GM23338 (cell line): Measurements from ENCODE around the gene KIAA1671. TPM values are rescaled to one million over a fixed set of nuclear protein-coding genes. Genes with fewer than 3 reads are reported as not detected.

Experiments
- ATAC-seq: fragments of 200-7000 bp; cut with Tn5 transposase; 3 replicates; pipeline ENCODE4 v1.9.1; 2020
- DNase-seq: peaks from one replicate; pipeline ENCODE4 v3.0.0-alpha.2; 2015; ENCODE audit warnings: low spot score
- H2AFZ ChIP-seq: fragments of 200-600 bp; sonication (generic); 2 replicates; pipeline ENCODE4 v1.8.0; 2016; ENCODE audit warnings: antibody characterized with exemption, mild to moderate bottlenecking, moderate library complexity
- H3F3A ChIP-seq: fragments of 200-600 bp; sonication (generic); replicated peaks from 2 replicates; pipeline ENCODE4 v1.8.0; 2017; ENCODE audit warnings: antibody characterized with exemption, mixed run types, low read depth
- H3K27ac ChIP-seq: fragments of 200-600 bp; sonication (generic); 2 replicates; pipeline ENCODE4 v1.6.1; 2016; ENCODE audit warnings: low read depth
- H3K27me3 ChIP-seq: fragments of 200-600 bp; sonication (generic); 2 replicates; pipeline ENCODE4 v1.8.0; 2016; ENCODE audit warnings: mild to moderate bottlenecking, mixed run types, moderate library complexity; ENCODE audit not compliant: insufficient read depth
- H3K36me3 ChIP-seq: fragments of 200-600 bp; sonication (generic); 2 replicates; pipeline ENCODE4 v1.8.0; 2016; ENCODE audit warnings: mild to moderate bottlenecking; ENCODE audit not compliant: insufficient read depth
- H3K4me1 ChIP-seq: fragments of 200-600 bp; sonication (generic); 2 replicates; pipeline ENCODE4 v1.8.0; 2016; ENCODE audit warnings: mild to moderate bottlenecking, moderate library complexity; ENCODE audit not compliant: insufficient read depth
- H3K4me2 ChIP-seq: fragments of 200-600 bp; sonication (generic); 2 replicates; pipeline ENCODE4 v1.7.1; 2017; ENCODE audit warnings: mixed run types
- H3K4me3 ChIP-seq: fragments of 200-600 bp; sonication (generic); 2 replicates; pipeline ENCODE4 v1.6.1; 2016; ENCODE audit warnings: mixed run types
- H3K79me2 ChIP-seq: fragments of 200-600 bp; sonication (generic); replicated peaks from 2 replicates; pipeline ENCODE4 v1.8.0; 2017; ENCODE audit warnings: mild to moderate bottlenecking; ENCODE audit not compliant: insufficient read depth
- H3K9me2 ChIP-seq: fragments of 200-600 bp; sonication (generic); 2 replicates; pipeline ENCODE4 v1.8.0; 2017; ENCODE audit not compliant: insufficient read depth
- H4K20me1 ChIP-seq: fragments of 200-600 bp; sonication (generic); replicated peaks from 2 replicates; pipeline ENCODE4 v1.8.0; 2017; ENCODE audit warnings: mild to moderate bottlenecking; ENCODE audit not compliant: insufficient read depth
- H3K27ac Mint-ChIP-seq: 2 replicates; pipeline ENCODE4 v1.8.0; 2020; ENCODE audit warnings: inconsistent platforms, mild to moderate bottlenecking, moderate library complexity, mixed read lengths
- H3K27me3 Mint-ChIP-seq: 3 replicates; pipeline ENCODE4 v1.8.0; 2022; ENCODE audit warnings: low read depth, mild to moderate bottlenecking, moderate library complexity, mixed read lengths, inconsistent platforms; ENCODE audit not compliant: insufficient read depth, poor library complexity
- H3K36me3 Mint-ChIP-seq: 3 replicates; pipeline ENCODE4 v1.8.0; 2021; ENCODE audit warnings: low read depth, mild to moderate bottlenecking, inconsistent platforms, moderate library complexity, mixed read lengths
- H3K4me1 Mint-ChIP-seq: 3 replicates; pipeline ENCODE4 v1.8.0; 2020; ENCODE audit warnings: mild to moderate bottlenecking, inconsistent platforms, mixed read lengths
- H3K4me3 Mint-ChIP-seq: 3 replicates; pipeline ENCODE4 v1.8.0; 2021; ENCODE audit warnings: moderate library complexity, mild to moderate bottlenecking, inconsistent platforms, mixed read lengths
- H3K9me3 Mint-ChIP-seq: 3 replicates; pipeline ENCODE4 v1.8.0; 2020; ENCODE audit warnings: moderate library complexity, mild to moderate bottlenecking, inconsistent platforms, mixed read lengths
- CREB1 ChIP-seq: fragments of 250-450 bp; sonication (Bioruptor Pico); IDR thresholded peaks from 2 replicates; pipeline ENCODE4 v1.5.0; 2020; ENCODE audit warnings: low read depth, mild to moderate bottlenecking, moderate library complexity
- EZH2 ChIP-seq: fragments of 200-600 bp; sonication (generic); IDR thresholded peaks from one replicate; pipeline ENCODE4 v1.8.0; 2017; ENCODE audit warnings: antibody characterized with exemption, mild to moderate bottlenecking, low read depth; ENCODE audit not compliant: unreplicated experiment
- NANOG ChIP-seq: IDR thresholded peaks from 2 replicates; pipeline ENCODE4 v1.6.1; 2016; ENCODE audit warnings: antibody characterized with exemption, borderline replicate concordance
- POLR2AphosphoS5 ChIP-seq: IDR thresholded peaks from 2 replicates; pipeline ENCODE4 v1.6.1; 2016; ENCODE audit warnings: antibody characterized with exemption, low read depth
- ZNF114 ChIP-seq: fragments of 250-450 bp; sonication (Bioruptor Pico); IDR thresholded peaks from 2 replicates; pipeline ENCODE4 v1.5.0; 2020; ENCODE audit warnings: mild to moderate bottlenecking, moderate library complexity
- ZNF331 ChIP-seq: fragments of 250-450 bp; sonication (Bioruptor Pico); IDR thresholded peaks from 2 replicates; pipeline ENCODE4 v1.5.0; 2020; ENCODE audit warnings: low read depth, mild to moderate bottlenecking, moderate library complexity
- polyA plus RNA-seq: library from polyadenylated mRNA; unstranded; fragments of >200 nt; fragmentation: Nextera tagmentation; extraction: Ambion mirVana; gene quantifications from 2 replicates; pipeline ENCODE4 v1.2.1, GENCODE V29; 2016
- total RNA-seq: library from RNA; depleted of rRNA; stranded (reverse); fragments of >200 nt; shearing (Covaris generic); gene quantifications from 2 replicates; pipeline ENCODE4 v1.2.3, GENCODE V29; 2014
- TF ChIP-seq, protein P1 (sequence below): fragments of 250-450 bp; sonication (Bioruptor Pico); IDR thresholded peaks from 2 replicates; pipeline ENCODE4 v1.5.0; 2020; ENCODE audit warnings: mild to moderate bottlenecking, moderate library complexity
- TF ChIP-seq, protein P2 (sequence below): IDR thresholded peaks from 2 replicates; pipeline ENCODE4 v1.6.1; 2016; ENCODE audit warnings: antibody characterized with exemption

KIAA1671 gene
- total and polyA plus RNA-seq, 2 experiments from 2014 or later, result 6.1 to 27.2 TPM

DNA sequence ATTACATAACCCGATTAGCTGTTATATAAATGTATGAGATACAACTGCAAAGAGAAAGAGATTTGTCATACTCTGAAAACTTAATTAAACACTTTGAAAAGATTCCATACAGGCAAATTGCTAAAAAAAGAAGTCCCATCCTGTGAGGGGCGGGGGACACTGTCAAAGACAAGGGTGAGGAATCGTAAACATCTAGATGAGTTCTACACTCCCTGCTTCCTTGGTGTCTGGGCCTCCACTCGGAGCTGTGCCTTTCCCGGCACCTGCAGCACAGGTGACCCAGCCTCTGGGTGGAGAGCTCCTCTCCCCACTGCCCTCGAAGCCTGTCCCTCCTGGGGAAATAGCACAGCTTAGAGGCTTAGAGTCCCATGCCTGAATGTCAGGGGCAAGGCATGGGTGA is 177.9 kb downstream of the KIAA1671 start (continued):
- TF ChIP-seq POLR2AphosphoS5 (no peak), ZNF114 (CRISPR knock-in tag) (no peak), ZNF331 (CRISPR knock-in tag) (no peak)
- TF ChIP-seq, protein P1, sequence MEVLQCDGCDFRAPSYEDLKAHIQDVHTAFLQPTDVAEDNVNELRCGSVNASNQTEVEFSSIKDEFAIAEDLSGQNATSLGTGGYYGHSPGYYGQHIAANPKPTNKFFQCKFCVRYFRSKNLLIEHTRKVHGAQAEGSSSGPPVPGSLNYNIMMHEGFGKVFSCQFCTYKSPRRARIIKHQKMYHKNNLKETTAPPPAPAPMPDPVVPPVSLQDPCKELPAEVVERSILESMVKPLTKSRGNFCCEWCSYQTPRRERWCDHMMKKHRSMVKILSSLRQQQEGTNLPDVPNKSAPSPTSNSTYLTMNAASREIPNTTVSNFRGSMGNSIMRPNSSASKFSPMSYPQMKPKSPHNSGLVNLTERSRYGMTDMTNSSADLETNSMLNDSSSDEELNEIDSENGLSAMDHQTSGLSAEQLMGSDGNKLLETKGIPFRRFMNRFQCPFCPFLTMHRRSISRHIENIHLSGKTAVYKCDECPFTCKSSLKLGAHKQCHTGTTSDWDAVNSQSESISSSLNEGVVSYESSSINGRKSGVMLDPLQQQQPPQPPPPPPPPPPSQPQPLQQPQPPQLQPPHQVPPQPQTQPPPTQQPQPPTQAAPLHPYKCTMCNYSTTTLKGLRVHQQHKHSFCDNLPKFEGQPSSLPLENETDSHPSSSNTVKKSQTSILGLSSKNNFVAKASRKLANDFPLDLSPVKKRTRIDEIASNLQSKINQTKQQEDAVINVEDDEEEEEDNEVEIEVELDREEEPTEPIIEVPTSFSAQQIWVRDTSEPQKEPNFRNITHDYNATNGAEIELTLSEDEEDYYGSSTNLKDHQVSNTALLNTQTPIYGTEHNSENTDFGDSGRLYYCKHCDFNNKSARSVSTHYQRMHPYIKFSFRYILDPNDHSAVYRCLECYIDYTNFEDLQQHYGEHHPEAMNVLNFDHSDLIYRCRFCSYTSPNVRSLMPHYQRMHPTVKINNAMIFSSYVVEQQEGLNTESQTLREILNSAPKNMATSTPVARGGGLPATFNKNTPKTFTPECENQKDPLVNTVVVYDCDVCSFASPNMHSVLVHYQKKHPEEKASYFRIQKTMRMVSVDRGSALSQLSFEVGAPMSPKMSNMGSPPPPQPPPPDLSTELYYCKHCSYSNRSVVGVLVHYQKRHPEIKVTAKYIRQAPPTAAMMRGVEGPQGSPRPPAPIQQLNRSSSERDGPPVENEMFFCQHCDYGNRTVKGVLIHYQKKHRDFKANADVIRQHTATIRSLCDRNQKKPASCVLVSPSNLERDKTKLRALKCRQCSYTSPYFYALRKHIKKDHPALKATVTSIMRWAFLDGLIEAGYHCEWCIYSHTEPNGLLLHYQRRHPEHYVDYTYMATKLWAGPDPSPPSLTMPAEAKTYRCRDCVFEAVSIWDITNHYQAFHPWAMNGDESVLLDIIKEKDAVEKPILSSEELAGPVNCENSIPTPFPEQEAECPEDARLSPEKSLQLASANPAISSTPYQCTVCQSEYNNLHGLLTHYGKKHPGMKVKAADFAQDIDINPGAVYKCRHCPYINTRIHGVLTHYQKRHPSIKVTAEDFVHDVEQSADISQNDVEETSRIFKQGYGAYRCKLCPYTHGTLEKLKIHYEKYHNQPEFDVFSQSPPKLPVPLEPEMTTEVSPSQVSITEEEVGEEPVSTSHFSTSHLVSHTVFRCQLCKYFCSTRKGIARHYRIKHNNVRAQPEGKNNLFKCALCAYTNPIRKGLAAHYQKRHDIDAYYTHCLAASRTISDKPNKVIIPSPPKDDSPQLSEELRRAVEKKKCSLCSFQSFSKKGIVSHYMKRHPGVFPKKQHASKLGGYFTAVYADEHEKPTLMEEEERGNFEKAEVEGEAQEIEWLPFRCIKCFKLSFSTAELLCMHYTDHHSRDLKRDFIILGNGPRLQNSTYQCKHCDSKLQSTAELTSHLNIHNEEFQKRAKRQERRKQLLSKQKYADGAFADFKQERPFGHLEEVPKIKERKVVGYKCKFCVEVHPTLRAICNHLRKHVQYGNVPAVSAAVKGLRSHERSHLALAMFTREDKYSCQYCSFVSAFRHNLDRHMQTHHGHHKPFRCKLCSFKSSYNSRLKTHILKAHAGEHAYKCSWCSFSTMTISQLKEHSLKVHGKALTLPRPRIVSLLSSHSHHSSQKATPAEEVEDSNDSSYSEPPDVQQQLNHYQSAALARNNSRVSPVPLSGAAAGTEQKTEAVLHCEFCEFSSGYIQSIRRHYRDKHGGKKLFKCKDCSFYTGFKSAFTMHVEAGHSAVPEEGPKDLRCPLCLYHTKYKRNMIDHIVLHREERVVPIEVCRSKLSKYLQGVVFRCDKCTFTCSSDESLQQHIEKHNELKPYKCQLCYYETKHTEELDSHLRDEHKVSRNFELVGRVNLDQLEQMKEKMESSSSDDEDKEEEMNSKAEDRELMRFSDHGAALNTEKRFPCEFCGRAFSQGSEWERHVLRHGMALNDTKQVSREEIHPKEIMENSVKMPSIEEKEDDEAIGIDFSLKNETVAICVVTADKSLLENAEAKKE (CRISPR knock-in tag), result no peak

DNA sequence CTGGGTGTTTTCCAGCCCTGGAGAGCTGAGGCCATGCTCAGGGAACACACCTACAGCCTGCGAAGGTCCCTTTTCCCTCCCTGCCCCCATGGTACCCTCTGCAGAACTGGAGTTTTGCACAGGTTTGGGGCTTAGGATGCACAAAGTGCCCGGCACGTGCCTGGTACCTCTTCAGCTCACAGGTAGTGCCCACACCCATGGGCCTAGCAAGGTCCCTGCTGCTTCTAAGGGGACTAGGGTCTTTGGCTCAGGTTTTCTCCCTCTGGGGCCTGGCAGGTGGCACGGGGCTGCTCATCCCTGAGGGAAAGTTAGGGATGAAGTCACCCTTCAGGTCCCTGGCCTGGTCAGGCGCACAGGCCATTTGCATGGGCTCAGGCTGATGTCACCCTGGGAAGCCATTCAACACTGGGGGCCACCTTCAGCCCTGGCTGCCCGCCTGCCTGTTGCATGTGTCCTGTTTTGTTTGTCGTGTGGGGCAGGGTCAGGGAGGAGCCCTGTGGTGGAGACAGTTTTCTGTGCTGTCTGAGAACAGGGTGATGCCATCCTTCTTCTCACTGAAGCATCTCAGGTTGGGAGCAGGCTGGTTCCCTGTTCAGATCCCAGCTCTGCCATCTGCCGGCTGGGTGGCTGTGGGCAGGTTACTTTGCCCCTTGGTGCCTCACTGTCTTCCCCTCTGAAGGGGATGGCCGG is 178.8 kb downstream of the KIAA1671 start:
- Histone ChIP-seq H3K9me2 (no peaks in the 10 kb centered on the region), H2AFZ (no peak overlapping the region), H3K4me3 (no peak overlapping the region), H3K4me2 (no peak overlapping the region), H3K36me3 (no peaks in the 10 kb centered on the region), H4K20me1 (peaks cover 16% of the 10 kb centered on the region), H3K27ac (no peak overlapping the region), H3K4me1 (peaks cover 21% of the 10 kb centered on the region), H3K79me2 (no peaks in the 10 kb centered on the region), H3K27me3 (no peaks in the 10 kb centered on the region), H3F3A (no peaks in the 10 kb centered on the region)
- no peaks in the 10 kb centered on the region for H3K36me3 Mint-ChIP-seq
- DNase-seq (no peak), ATAC-seq (no peak)
- no peaks in the 10 kb centered on the region for H3K9me3 Mint-ChIP-seq
- no peak overlapping the region for H3K27ac Mint-ChIP-seq
- H3K27me3 Mint-ChIP-seq, result peaks cover 3% of the 10 kb centered on the region
- peaks cover 43% of the 10 kb centered on the region for H3K4me1 Mint-ChIP-seq
- no peak overlapping the region for H3K4me3 Mint-ChIP-seq
- TF ChIP-seq POLR2AphosphoS5 (no peak), NANOG (no peak), EZH2 (no peak), CREB1 (CRISPR knock-in tag) (no peak)
- TF ChIP-seq, protein P1 (CRISPR knock-in tag), result no peak
- TF ChIP-seq, protein P2, sequence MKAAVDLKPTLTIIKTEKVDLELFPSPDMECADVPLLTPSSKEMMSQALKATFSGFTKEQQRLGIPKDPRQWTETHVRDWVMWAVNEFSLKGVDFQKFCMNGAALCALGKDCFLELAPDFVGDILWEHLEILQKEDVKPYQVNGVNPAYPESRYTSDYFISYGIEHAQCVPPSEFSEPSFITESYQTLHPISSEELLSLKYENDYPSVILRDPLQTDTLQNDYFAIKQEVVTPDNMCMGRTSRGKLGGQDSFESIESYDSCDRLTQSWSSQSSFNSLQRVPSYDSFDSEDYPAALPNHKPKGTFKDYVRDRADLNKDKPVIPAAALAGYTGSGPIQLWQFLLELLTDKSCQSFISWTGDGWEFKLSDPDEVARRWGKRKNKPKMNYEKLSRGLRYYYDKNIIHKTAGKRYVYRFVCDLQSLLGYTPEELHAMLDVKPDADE, result no peak
